ENCODE data around the gene FDXR.
"Not testable (repeated sequence)": the region's sequence is repeated elsewhere in the genome, so short reads cannot be mapped to it uniquely, and the experiment has no call there.

FDXR gene

DNA sequence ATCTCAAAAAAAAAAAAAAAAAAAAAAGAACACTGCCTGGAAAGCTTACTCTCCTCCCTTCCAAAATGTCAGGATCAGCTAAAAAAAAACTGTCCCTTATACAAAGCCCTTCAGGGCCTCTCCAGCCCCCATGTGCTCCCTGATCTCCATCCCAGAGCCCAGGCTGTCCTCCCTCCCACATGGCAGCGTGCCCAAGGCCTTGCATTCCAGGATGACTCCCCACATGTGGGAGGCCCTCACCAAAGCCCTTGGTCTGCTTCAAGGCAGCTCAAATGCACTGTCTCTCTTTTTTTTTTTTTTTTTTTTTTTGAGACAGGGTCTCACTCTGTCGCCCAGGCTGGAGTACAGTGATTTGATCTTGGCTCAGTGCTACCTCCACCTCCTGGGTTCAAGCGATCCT lies 2.3 kb downstream of the FDXR start:
- no peak for DNase-seq

GRCh38 chr17:74870028-74870427 lies 2.8 kb downstream of the FDXR start:
- DNase-seq, result not testable (repeated sequence)

- DNase-seq, result no peak
These were observed 3.9 kb downstream of the FDXR start for GRCh38 chr17:74868908-74869255.

DNA sequence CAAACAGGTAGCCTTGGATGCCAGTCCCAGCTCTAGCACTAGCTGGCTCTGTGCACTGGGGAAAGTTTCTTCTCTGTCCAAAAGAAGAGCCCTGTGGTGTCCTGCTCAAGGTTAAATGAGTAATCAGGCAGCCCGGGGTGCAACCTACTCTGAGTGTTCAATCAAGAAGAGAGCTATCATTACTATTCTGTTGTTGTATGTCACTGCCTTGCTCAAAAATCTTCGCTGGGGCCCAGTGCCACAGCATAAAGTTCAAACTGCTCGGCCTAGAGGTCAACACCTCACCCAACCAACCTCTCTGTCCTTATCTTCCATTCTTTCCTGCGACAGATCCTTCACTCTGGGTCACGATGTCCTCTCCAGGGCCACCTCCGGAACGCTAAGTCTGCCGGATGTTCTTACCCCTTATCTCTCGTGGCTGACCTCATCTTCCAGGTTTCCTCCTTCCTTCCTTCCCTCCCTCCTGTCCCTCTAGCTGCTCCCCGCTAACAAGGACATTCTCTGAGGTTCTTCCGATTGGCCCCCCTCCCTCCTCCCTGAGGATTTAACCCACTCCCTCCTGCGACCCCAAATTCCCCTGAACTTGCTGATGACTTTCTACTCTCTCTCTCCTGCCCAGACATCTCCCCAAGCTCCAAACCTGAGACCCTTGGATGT lies 4.4 kb downstream of the FDXR start:
- DNase-seq, result no peak

GRCh38 chr17:74866198-74866835 lies 6.5 kb downstream of the FDXR start:
- no peak for DNase-seq

GRCh38 chr17:74865504-74866197 lies 7.1 kb downstream of the FDXR start:
- DNase-seq, result no peak

DNA sequence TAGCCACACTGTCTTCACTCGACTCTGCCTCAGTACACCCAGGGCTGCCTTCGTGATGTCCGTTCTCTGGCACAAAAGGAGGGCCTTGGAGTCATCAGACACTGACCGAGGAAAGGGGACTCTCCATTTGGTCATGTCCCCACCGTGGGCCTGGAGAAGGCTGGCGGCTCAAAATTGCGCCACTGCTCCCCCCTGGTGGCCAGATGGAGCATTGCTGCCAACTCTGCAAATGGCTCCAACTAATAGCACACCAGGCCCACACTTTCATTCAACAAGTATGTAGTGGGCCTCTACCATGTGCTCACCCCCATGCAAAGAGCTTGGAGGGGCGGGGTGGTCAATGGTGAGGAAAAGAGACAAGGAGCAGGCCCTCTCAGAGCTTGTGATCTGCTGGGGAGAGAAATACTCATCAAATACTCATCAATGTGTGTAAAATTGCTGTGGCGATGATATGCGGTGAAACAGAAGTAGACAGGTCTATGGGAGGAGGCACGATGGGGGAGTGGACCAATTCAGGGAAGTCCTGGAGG lies 7.9 kb downstream of the FDXR start:
- peak; percentile 80 for DNase-seq

GRCh38 chr17:74864297-74864865 lies 8.4 kb downstream of the FDXR start:
- DNase-seq, result no peak

DNA sequence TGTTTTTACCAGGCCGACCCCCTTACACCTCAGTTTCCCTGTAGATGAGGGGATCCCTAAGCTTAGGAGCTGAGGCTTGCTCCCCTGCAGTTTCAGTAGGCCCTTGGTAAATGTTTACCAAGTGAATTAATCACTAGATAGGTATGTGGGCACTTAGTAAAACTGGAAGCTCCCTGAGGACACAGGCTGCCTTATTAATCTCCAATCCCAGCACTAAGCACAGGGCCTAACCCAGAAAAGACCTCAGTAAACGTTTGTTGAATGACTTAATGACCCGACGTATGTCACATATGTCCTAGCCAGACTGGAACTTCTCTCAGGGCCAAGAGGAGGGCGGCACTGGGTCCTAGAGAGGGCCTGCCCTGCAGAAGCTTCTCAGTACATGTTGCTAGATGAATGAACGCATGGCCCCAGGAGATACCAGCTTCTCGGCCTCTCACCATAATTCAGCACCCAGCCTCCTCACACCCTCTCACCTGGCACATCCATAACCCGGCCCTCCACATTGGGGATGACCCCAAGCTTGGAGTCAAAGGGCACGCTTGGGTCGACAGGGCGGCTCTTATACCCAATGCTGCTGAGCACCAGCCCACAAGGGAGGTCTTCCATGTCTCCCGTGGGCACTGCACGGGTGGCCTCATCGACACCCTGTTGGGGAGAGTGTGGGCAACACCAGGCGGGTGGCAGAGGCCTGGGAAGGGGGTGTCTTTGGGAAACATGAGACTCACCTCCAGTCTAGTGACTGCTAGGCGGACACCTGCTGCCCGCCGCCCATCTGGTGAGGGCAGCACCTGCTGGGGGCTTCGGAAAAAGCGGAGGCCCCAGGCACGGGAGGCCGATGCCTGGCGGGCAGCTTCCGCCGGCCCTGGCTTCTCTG lies 9.1 kb downstream of the FDXR start:
- no peak for DNase-seq

DNA sequence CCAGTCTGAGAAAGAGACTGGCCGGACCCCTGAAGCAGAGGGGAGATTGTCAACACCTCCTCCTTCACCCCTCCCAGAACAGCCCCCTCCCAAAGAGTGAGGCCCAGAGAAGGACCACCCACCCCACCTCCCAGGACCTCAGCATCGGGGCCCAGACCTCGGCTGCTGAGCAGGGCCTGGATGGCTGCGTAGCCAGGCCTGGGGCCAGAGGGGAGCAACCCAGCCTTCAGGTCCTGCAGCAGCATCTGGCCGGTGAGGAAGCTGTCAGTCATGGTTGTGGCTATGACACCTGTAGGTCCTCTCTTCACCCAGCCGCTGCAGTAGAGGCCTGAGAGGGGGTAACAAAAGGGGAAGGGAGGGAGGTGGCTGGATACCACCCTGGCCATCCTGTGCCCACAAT lies 9.9 kb downstream of the FDXR start:
- DNase-seq, result no peak

GRCh38 chr17:74862108-74862901 lies 10.5 kb downstream of the FDXR start:
- DNase-seq, result peak; percentile 73

- no peak for DNase-seq
These were observed 11.1 kb downstream of the FDXR start for GRCh38 chr17:74861662-74862107.

DNA sequence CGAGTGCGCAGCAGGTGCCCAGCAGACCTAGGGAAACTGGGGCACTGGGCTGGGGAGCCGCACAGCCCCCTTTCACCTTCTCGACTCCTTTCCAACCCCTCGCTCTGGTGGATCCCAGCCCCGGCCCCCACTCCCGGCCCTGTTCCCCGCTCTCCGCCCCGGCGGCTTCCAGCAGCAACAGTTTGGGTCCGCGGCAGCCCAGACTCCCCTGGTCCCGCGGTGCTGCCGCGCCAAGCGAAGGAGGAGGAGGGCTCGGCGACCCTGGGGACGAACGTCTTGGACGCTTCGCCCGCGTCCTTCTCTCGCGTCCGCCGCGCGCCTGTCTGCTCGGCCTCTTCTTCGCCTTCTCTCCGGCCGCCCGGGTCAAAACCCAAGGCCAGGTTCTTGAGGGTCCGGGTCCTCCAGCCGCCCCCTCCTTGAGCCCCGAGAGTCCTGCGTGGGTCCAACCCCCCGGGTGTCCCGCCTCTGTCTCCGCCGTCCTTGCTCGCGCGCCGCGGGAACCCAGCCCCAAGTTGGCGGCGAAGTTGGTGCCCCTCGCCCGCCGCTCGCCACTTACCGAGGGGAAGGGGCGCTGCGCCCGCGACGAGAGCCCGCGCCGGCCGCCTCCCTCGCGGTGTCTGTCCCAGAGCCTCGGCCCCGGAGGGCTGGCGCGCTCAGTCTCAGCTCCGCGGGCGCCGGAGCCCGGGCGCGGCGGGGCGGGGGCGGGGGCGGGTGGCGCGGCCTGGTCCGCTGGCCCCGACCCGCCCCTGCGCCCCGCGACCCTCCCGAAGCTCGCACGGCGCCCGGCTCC lies 11.7 kb downstream of the FDXR start:
- DNase-seq, result no peak

DNA sequence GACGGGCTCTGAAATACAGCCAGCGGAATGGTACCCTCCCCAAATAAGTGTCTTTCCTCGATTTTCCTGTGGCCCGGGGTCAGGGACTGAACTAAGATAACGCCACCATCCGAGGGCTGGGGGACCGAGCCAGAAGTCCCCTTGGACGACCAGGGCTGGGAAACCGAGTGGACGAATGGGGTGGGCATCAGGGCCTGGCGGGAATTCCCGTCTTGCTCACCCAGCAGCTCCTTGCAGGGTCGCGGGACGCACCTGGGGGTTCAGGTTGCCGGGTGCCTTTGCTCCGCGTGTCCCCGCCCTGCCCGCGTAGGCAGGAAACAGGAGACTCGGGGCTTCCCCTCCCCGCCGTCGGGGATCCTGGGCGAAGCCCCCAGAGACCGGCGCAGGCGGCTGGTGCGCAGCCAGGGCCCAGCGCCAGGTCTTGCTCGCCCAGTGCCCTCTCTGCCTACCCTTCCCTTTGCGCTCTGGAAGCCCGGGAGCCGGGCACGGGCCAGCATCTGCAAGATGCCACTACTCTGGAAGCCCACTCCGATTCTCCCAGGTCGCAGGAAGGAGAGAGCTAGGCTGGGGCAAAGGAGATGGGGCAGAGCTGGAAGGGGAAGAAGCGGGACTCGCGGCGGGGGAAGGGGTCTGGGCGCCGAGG lies 12.4 kb downstream of the FDXR start:
- DNase-seq, result no peak

DNA sequence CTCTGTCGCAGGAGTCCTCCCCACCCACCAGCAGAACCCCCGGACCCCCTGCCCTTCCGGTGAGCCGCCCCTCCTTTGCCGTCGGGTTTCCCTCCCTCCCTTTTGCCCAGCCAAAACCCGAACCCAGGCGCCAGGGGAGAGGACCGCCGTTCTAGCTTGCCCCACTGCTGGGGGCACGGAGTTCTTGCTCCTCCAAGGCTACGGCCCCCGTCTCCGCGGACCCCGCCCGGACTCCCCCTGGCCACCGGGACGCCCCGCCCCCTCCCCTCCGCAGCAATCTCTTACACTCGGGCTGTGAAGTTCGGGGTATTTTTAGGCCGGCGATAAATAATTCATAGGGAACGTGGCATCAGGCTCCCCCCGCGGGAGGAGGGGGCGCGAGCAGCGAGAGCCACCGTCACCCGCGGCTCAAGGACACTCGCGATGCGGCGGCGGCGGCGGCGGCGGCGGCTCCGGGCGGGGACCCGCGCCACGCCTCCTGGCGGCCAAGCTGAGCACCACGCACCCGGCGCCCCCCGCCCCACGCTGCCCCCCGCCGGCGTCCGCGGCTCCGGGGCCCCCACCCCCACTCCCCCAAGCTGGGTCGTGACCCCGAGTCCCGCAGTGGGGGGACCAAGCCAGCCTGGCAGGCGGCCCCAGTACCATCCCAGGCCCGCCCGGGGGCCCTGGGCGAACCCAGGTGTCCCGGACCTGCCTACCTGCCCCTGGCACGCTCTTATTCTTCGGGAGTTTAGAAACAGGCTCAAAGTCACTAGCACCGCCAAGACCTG lies 13.2 kb downstream of the FDXR start, which contains the start of gene GRIN2C:
GRIN2C (minus strand) TSS at position 427 of the 770 bp plus-strand sequence. CDS start 4,793 bp downstream, outside the sequence.
- DNase-seq, result peak; percentile 43

- no peak for DNase-seq
These were observed 13.9 kb downstream of the FDXR start for GRCh38 chr17:74858672-74859458.

DNA sequence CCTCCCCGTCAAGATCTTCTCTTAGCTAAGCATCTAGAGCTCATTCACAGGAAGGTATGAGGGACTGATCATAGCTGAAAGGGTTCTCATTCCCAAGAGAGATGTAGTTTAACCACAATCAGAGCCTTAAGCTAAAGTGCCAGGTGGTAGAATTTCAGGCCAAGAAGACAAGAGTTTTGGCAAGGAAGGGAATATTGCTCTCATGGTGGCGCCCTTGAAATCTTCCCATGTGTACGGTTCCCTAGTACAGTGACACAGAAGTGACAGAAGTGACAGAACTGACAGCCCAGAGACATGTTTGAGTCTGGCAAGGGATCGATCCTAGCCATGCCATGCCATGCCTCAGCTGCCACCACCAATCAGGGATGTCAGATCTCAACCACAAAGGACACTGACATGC lies 15.6 kb downstream of the FDXR start:
- no peak for DNase-seq

DNA sequence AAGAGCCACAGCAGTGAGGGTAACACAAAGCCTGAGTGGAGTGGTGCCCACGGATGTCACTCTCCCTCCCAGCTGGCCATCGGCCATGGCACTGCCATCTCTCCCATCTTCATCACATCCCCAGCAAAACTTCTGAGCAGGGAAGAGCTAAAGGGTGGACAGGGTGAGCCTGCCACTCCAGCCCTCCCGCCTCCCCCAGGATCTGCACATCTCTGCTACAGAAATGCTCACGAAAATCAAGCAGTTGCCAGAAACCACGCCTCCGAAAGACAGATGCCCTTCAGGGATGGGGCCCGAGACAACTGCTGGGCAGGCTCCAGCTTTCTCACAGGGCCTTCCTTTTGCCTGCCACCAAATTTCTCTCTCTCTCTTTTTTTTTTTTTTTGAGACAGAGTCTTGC lies 16.7 kb downstream of the FDXR start:
- DNase-seq, result no peak

DNA sequence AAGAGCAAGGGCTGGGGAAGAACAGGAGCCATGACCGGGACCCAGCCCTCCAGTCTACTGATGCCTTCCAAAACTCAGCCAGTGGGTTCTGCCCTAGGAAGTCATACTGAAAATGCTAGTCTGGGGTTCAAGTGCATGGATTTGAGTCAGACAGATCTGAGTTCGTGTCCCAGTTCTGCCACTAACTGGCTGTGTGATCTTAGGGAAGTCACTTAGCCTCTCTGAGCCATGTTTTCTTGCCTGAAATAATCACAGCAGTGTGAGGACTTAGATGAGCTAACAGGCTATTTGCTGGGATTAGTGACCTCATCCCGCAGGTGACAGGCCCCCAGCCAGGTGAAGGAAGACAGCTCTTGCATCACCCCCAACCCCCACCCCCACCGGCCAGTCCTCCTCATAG lies 17.5 kb downstream of the FDXR start:
- no peak for DNase-seq
